ENCODE data around the gene AIG1.
"Not testable (repeated sequence)": the region's sequence is repeated elsewhere in the genome, so short reads cannot be mapped to it uniquely, and the experiment has no call there.

The AIG1 gene

DNA sequence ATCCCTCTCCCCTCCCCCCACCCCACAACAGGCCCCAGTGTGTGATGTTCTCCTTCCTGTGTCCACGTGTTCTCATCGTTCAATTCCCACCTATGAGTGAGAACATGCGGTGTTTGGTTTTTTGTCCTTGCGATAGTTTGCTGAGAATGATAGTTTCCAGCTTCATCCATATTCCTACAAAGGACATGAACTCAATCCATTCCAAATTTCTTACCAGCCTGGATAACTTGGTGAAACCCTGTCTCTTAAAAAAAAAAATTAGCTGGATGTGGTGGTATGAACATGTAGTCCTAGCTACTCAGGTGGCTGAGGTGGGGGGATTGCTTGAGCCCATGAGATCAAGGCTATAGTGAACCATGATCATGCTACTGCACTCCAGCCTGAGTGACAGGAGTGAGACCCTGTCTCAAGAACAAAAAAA is 107.7 kb downstream of the AIG1 start:
- H3K36me3 ChIP-seq (ENCODE audit: control insufficient read depth, insufficient read depth, low read length); H3K4me1 ChIP-seq (ENCODE audit: control insufficient read depth, insufficient read depth, low read length, poor library complexity, severe bottlenecking); H3K9me3 ChIP-seq (ENCODE audit: control insufficient read depth, low read length); H3K27me3 ChIP-seq (replicated peaks; ENCODE audit: control insufficient read depth, insufficient read depth, low read length, poor library complexity, severe bottlenecking); H3K4me3 ChIP-seq (ENCODE audit: insufficient read depth, low read depth, low read length, poor library complexity, severe bottlenecking); H3K27ac ChIP-seq (ENCODE audit: insufficient read depth, low read length, poor library complexity, severe bottlenecking); DNase-seq: not testable (repeated sequence)

DNA sequence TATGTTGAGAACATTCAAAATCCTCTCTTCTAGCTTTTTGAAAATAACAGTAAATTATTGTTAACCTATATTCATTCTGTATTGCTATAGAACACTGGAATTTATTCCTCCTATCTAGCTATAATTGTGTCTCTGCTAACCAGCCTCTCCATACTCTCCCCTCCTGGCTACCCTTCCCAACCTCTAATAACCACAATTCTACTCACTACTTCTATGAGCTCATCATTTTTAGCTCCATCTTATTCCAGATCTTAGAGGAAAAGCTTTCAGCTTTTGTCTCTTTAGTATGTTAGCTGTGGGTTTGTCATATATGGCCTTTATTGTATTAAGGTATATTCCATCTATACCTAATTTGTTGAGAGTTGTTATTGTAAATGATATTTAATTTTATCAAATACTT is 108.8 kb downstream of the AIG1 start:
- H3K27me3 ChIP-seq (replicated peaks; ENCODE audit: control insufficient read depth, insufficient read depth, low read length, poor library complexity, severe bottlenecking) = no peaks in the 10 kb centered on the region

DNA sequence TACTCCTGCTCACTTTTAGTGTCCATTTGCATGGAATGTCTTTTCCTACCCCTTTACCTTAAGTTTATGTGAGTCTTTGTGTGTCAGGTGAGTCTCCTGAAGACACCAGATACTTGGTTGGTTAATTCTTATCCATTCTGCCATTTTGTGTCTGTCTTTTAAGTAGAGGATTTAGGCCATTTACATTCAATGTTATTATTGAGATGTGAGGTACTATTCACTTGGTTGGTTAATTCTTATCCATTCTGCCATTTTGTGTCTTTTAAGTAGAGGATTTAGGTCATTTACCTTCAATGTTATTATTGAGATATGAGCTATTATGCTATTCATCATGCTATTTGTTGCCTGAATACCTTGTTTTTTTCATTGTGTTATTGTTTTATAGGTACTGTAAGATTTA is 113.8 kb downstream of the AIG1 start:
- Histone ChIP-seq H3K4me3 (ENCODE audit: insufficient read depth, low read depth, low read length, poor library complexity, severe bottlenecking) (no peak overlapping the region), H3K9me3 (ENCODE audit: control insufficient read depth, low read length) (no peaks in the 10 kb centered on the region), H3K27ac (ENCODE audit: insufficient read depth, low read length, poor library complexity, severe bottlenecking) (no peak overlapping the region), H3K36me3 (ENCODE audit: control insufficient read depth, insufficient read depth, low read length) (no peaks in the 10 kb centered on the region), H3K27me3 (replicated peaks; ENCODE audit: control insufficient read depth, insufficient read depth, low read length, poor library complexity, severe bottlenecking) (no peaks in the 10 kb centered on the region), H3K4me1 (ENCODE audit: control insufficient read depth, insufficient read depth, low read length, poor library complexity, severe bottlenecking) (no peaks in the 10 kb centered on the region)
- no peak for DNase-seq

More for the DNA sequence above, 108.8 kb downstream of the AIG1 start:
- H3K4me3 ChIP-seq (ENCODE audit: insufficient read depth, low read depth, low read length, poor library complexity, severe bottlenecking) = no peak overlapping the region
- H3K36me3 ChIP-seq (ENCODE audit: control insufficient read depth, insufficient read depth, low read length) = no peaks in the 10 kb centered on the region
- no peak overlapping the region for H3K27ac ChIP-seq (ENCODE audit: insufficient read depth, low read length, poor library complexity, severe bottlenecking)
- DNase-seq = no peak
- no peaks in the 10 kb centered on the region for H3K4me1 ChIP-seq (ENCODE audit: control insufficient read depth, insufficient read depth, low read length, poor library complexity, severe bottlenecking)
- H3K9me3 ChIP-seq (ENCODE audit: control insufficient read depth, low read length) = no peaks in the 10 kb centered on the region

- H3K9me3 ChIP-seq (ENCODE audit: control insufficient read depth, low read length) = no peaks in the 10 kb centered on the region
- H3K36me3 ChIP-seq (ENCODE audit: control insufficient read depth, insufficient read depth, low read length) = no peaks in the 10 kb centered on the region
- H3K27ac ChIP-seq (ENCODE audit: insufficient read depth, low read length, poor library complexity, severe bottlenecking) = no peak overlapping the region
- H3K4me3 ChIP-seq (ENCODE audit: insufficient read depth, low read depth, low read length, poor library complexity, severe bottlenecking) = no peak overlapping the region
- no peak for DNase-seq
- no peaks in the 10 kb centered on the region for H3K4me1 ChIP-seq (ENCODE audit: control insufficient read depth, insufficient read depth, low read length, poor library complexity, severe bottlenecking)
- H3K27me3 ChIP-seq (replicated peaks; ENCODE audit: control insufficient read depth, insufficient read depth, low read length, poor library complexity, severe bottlenecking) = no peaks in the 10 kb centered on the region
Observed at GRCh38 chr6:143174951-143175350, 114.3 kb downstream of the AIG1 start.

DNA sequence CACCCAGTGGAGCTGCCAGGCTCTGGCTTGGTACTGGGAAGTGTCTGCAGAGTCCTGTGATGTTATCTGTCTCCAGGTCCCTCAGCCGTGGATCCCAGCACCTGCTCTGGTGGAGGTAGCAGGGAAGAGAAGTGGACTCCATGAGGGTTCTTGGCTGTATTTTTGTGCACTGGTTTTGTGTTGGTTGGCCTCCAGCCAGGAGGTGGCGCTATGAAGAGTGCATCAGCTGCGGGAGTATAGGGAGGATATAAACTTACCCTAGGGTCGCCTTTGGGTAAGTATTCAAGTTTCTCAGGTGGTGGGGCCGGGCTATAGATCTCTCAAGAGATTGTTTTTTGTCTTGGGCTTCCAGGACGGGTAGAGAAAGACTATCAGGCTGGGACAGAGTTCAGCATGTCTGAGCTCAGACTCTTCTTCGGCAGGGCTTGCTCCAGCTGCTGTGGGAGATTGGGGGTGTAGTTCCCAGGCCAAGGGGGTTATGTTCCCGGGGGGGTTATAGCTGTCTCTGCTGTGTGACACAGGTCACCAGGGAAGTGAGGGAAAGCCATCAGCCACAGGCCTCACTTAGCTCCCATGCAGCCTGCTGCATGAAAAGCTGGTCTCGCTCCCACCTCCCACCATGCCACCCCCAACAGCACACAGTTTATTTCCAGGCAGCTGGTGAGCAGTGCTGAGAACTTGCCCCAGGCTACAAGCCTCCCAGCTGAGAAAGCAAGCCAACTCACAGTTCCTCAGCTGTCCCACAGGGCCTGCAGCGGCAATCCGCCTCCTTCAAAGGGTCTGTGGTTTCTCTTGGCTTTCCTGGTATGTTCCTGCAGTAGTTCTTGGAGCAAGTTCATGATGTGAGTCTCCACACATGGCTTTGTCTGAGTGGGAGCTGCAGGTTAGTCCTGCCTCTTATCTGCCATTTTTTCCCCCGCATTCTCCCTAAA is 115.7 kb downstream of the AIG1 start:
- Histone ChIP-seq H3K4me3 (ENCODE audit: insufficient read depth, low read depth, low read length, poor library complexity, severe bottlenecking) (no peak overlapping the region), H3K9me3 (ENCODE audit: control insufficient read depth, low read length) (no peaks in the 10 kb centered on the region), H3K27me3 (replicated peaks; ENCODE audit: control insufficient read depth, insufficient read depth, low read length, poor library complexity, severe bottlenecking) (no peaks in the 10 kb centered on the region), H3K36me3 (ENCODE audit: control insufficient read depth, insufficient read depth, low read length) (no peaks in the 10 kb centered on the region), H3K4me1 (ENCODE audit: control insufficient read depth, insufficient read depth, low read length, poor library complexity, severe bottlenecking) (no peaks in the 10 kb centered on the region), H3K27ac (ENCODE audit: insufficient read depth, low read length, poor library complexity, severe bottlenecking) (no peak overlapping the region)
- DNase-seq = no peak

DNA sequence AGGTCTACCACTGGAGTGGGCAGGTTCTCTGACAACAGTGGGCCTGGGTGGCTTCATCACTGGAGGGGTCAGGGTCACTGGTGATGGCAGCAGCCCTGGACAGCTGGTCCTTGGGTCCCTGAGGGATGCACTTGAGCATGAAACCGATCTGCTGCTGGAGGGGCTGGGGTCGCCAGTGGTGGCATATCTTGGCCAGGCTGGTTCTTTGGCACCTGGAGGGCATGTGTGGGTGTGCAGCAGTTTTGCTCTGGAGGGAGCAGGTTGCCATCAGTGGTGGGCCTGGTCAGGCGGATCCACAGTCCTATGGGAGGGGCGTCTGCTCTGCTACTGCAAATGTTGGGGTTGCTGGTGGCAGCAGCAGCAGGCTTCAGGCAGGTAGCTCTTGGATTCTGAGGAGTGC is 117.0 kb downstream of the AIG1 start:
- H3K36me3 ChIP-seq (ENCODE audit: control insufficient read depth, insufficient read depth, low read length) = no peaks in the 10 kb centered on the region
- H3K27me3 ChIP-seq (replicated peaks; ENCODE audit: control insufficient read depth, insufficient read depth, low read length, poor library complexity, severe bottlenecking) = no peaks in the 10 kb centered on the region
- no peaks in the 10 kb centered on the region for H3K4me1 ChIP-seq (ENCODE audit: control insufficient read depth, insufficient read depth, low read length, poor library complexity, severe bottlenecking)
- no peaks in the 10 kb centered on the region for H3K9me3 ChIP-seq (ENCODE audit: control insufficient read depth, low read length)
- DNase-seq = no peak
- H3K27ac ChIP-seq (ENCODE audit: insufficient read depth, low read length, poor library complexity, severe bottlenecking) = no peak overlapping the region
- no peak overlapping the region for H3K4me3 ChIP-seq (ENCODE audit: insufficient read depth, low read depth, low read length, poor library complexity, severe bottlenecking)

DNA sequence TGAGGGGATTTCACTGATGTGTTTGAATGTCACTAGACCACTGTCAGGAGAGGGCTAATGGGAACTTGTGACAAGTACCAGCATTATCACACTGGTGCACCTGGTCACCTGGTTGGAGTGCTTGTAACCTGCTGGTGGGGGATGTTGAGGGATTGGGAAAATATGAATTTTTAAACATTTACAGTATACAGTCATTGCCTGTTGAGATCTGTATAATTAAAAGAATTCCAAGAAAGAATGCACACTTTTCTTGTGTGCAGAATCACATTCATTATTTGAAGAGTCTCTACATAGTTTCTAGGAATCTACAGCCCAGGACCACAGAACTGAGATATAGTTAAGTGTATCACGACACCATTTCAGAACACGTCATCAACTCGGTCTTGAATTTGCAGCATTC is 118.4 kb downstream of the AIG1 start:
- Histone ChIP-seq H3K9me3 (ENCODE audit: control insufficient read depth, low read length) (no peaks in the 10 kb centered on the region), H3K36me3 (ENCODE audit: control insufficient read depth, insufficient read depth, low read length) (no peaks in the 10 kb centered on the region), H3K4me1 (ENCODE audit: control insufficient read depth, insufficient read depth, low read length, poor library complexity, severe bottlenecking) (no peaks in the 10 kb centered on the region), H3K27me3 (replicated peaks; ENCODE audit: control insufficient read depth, insufficient read depth, low read length, poor library complexity, severe bottlenecking) (no peaks in the 10 kb centered on the region), H3K27ac (ENCODE audit: insufficient read depth, low read length, poor library complexity, severe bottlenecking) (no peak overlapping the region), H3K4me3 (ENCODE audit: insufficient read depth, low read depth, low read length, poor library complexity, severe bottlenecking) (no peak overlapping the region)
- DNase-seq = no peak

DNA sequence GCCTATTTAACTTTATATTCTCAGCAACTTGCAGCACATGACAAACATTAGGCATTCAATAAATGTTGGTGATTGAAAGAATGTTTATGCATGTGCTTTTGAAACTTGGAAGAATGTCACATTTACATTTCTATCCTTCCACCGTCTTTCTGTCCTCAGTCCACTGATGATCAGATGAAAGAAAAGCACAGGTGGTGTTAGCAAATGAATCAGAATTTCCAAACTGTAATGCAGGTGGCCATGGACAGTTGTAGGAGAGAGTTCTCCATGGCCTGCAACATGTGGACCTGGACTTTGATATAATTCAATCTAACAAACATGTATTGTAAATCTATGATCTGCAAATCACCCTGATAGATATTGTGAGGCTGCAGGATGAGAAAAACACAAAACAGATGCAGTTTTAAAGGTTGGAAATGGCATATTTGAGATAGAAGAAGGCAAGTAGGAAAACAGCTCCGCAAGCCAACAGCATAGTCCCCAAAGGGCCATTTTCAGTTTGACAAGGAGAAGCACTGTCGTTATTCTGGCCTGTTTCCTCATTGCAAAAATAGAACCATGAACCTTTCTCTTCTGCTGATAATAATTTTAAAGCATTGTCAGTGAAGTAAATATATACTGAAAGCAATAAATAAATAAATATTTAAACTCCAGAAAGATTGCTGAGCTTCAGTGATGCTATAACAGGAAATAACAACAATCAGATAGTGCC is 119.4 kb downstream of the AIG1 start:
- Histone ChIP-seq H3K36me3 (ENCODE audit: control insufficient read depth, insufficient read depth, low read length) (no peaks in the 10 kb centered on the region), H3K27ac (ENCODE audit: insufficient read depth, low read length, poor library complexity, severe bottlenecking) (no peak overlapping the region), H3K27me3 (replicated peaks; ENCODE audit: control insufficient read depth, insufficient read depth, low read length, poor library complexity, severe bottlenecking) (no peaks in the 10 kb centered on the region), H3K9me3 (ENCODE audit: control insufficient read depth, low read length) (no peaks in the 10 kb centered on the region), H3K4me3 (ENCODE audit: insufficient read depth, low read depth, low read length, poor library complexity, severe bottlenecking) (no peak overlapping the region), H3K4me1 (ENCODE audit: control insufficient read depth, insufficient read depth, low read length, poor library complexity, severe bottlenecking) (no peaks in the 10 kb centered on the region)
- DNase-seq = no peak

DNA sequence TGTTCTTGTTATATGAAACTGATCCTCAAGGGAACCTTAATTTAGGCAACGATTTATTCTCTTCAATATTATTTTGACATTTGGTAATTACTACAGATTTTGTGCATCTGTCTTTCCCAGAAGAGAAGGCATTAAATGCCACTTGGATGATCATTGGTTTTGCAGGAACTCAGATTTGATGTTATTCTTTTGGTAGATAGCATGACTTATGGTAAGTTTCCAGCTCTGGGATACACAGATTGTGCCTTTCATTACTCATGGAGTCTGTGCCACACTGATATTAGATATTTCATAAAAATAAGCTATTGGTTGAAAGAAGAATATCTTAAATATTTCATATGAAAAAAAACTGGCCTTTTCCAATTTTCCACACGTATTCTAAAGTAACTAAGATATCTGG is 120.1 kb downstream of the AIG1 start:
- Histone ChIP-seq H3K36me3 (ENCODE audit: control insufficient read depth, insufficient read depth, low read length) (no peaks in the 10 kb centered on the region), H3K9me3 (ENCODE audit: control insufficient read depth, low read length) (no peaks in the 10 kb centered on the region), H3K27ac (ENCODE audit: insufficient read depth, low read length, poor library complexity, severe bottlenecking) (no peak overlapping the region), H3K4me3 (ENCODE audit: insufficient read depth, low read depth, low read length, poor library complexity, severe bottlenecking) (no peak overlapping the region), H3K27me3 (replicated peaks; ENCODE audit: control insufficient read depth, insufficient read depth, low read length, poor library complexity, severe bottlenecking) (no peaks in the 10 kb centered on the region), H3K4me1 (ENCODE audit: control insufficient read depth, insufficient read depth, low read length, poor library complexity, severe bottlenecking) (no peaks in the 10 kb centered on the region)
- no peak for DNase-seq

DNA sequence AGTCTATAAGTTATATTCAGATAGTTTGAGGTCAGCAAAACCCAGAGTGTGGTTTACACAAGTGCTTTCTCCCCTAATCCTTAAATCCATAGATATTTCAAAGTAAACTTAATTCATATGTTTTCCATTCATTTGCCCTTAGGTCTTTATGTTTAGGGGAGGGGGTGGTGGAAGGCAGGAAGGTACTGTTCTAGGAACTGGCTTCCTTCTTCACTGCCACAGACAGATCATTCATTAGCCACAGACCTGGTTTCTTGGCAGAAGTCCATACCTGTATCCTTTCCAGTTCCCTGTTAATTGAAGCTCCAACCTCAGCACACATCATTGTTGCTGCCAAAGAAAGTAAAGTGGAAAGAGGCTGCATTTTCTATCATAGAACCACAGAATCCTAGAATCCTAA is 123.0 kb downstream of the AIG1 start:
- H3K9me3 ChIP-seq (ENCODE audit: control insufficient read depth, low read length) = no peaks in the 10 kb centered on the region
- H3K4me1 ChIP-seq (ENCODE audit: control insufficient read depth, insufficient read depth, low read length, poor library complexity, severe bottlenecking) = no peaks in the 10 kb centered on the region
- H3K4me3 ChIP-seq (ENCODE audit: insufficient read depth, low read depth, low read length, poor library complexity, severe bottlenecking) = no peak overlapping the region
- H3K27me3 ChIP-seq (replicated peaks; ENCODE audit: control insufficient read depth, insufficient read depth, low read length, poor library complexity, severe bottlenecking) = no peaks in the 10 kb centered on the region
- no peaks in the 10 kb centered on the region for H3K36me3 ChIP-seq (ENCODE audit: control insufficient read depth, insufficient read depth, low read length)
- no peak for DNase-seq
- H3K27ac ChIP-seq (ENCODE audit: insufficient read depth, low read length, poor library complexity, severe bottlenecking) = no peak overlapping the region
